Peyer's patch (tissue), 4 donors: Measurements from ENCODE around the gene DPYD.

Experiments
- POLR2A ChIP-seq, 2 donors: fragments of 450-650 bp; IDR thresholded peaks; one replicate each; pipeline ENCODE4 v1.5.1; 2017; ENCODE audit warnings: antibody characterized with exemption in 2 of 2, mild to moderate bottlenecking in 2 of 2, moderate library complexity in 2 of 2
- TF ChIP-seq, protein P1 (sequence below), 6 experiments: fragments of 450-650 bp in 4 of 6; fragments of 200-600 bp in 2 of 6; sonication (generic) in 1 of 6; IDR thresholded peaks; one replicate each; pipeline ENCODE4 v1.5.1; 2017 to 2019; ENCODE audit warnings: antibody characterized with exemption in 6 of 6, mild to moderate bottlenecking in 3 of 6, moderate library complexity in 1 of 6

DNA sequence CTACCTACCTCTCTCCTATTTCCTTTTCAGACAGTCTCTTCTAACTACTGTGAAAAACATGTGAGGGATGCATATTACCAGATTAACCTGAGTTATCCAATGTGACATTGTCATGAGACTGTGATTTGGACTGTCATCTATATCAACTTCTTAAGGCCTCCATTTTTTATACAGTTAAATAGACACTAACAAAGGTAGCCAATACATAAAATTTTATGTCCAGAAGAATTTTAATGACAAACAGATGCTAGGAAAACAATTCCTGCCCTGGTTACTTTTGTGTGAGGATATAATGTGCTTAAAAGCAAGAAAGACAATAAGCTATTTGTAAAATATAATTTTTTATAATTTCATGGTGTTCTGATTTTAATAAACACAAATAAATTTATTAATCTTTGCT lies 136.2 kb downstream of the DPYD start:
- TF ChIP-seq, protein P1, sequence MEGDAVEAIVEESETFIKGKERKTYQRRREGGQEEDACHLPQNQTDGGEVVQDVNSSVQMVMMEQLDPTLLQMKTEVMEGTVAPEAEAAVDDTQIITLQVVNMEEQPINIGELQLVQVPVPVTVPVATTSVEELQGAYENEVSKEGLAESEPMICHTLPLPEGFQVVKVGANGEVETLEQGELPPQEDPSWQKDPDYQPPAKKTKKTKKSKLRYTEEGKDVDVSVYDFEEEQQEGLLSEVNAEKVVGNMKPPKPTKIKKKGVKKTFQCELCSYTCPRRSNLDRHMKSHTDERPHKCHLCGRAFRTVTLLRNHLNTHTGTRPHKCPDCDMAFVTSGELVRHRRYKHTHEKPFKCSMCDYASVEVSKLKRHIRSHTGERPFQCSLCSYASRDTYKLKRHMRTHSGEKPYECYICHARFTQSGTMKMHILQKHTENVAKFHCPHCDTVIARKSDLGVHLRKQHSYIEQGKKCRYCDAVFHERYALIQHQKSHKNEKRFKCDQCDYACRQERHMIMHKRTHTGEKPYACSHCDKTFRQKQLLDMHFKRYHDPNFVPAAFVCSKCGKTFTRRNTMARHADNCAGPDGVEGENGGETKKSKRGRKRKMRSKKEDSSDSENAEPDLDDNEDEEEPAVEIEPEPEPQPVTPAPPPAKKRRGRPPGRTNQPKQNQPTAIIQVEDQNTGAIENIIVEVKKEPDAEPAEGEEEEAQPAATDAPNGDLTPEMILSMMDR (IDR thresholded peaks at IDR 0.05): no peak
- no peak for TF ChIP-seq POLR2A (IDR thresholded peaks at IDR 0.05)
